Liver (tissue), 9 donors: Measurements from ENCODE around the gene PRR15L. TPM values are rescaled to one million over a fixed set of nuclear protein-coding genes. Genes with fewer than 3 reads are reported as not detected.

Experiments
- DNase-seq: peaks from one replicate; pipeline ENCODE4 v3.0.0-alpha.2; 2017; ENCODE audit warnings: low spot score
- H3K27ac ChIP-seq, 2 donors: one replicate each; pipeline ENCODE4 v1.7.0; 2013; ENCODE audit warnings: inconsistent platforms in 2 of 2, low read length in 2 of 2, control low read depth in 1 of 2, low read depth in 1 of 2, mild to moderate bottlenecking in 1 of 2
- H3K27me3 ChIP-seq, 4 donors: one replicate each; pipeline versions ENCODE4 v1.6.1 to v1.7.0; 2013; ENCODE audit warnings: low read length in 3 of 4, inconsistent platforms in 1 of 4, mild to moderate bottlenecking in 1 of 4, moderate library complexity in 1 of 4; ENCODE audit not compliant: control insufficient read depth in 4 of 4, insufficient read depth in 4 of 4
- H3K36me3 ChIP-seq, 4 donors: one replicate each; pipeline versions ENCODE4 v1.6.1 to v1.7.0; 2013; ENCODE audit warnings: low read length in 3 of 4, mild to moderate bottlenecking in 3 of 4, low read depth in 1 of 4, moderate library complexity in 1 of 4; ENCODE audit not compliant: control insufficient read depth in 4 of 4, insufficient read depth in 3 of 4
- H3K4me1 ChIP-seq, 4 donors: one replicate each; pipeline versions ENCODE4 v1.6.1 to v1.7.0; 2013; ENCODE audit warnings: low read length in 3 of 4, mild to moderate bottlenecking in 3 of 4, moderate library complexity in 1 of 4; ENCODE audit not compliant: control insufficient read depth in 4 of 4, insufficient read depth in 4 of 4
- H3K4me3 ChIP-seq, 3 donors: one replicate each; pipeline versions ENCODE4 v1.6.1 to v1.7.0; 2013; ENCODE audit warnings: low read length in 3 of 3, control low read depth in 1 of 3, low read depth in 1 of 3, mild to moderate bottlenecking in 1 of 3
- H3K9ac ChIP-seq, 2 donors: one replicate each; pipeline ENCODE4 v1.7.0; 2013; ENCODE audit warnings: low read length in 2 of 2, mild to moderate bottlenecking in 2 of 2, moderate library complexity in 2 of 2, control low read depth in 1 of 2, low read depth in 1 of 2
- H3K9me3 ChIP-seq, 4 donors: one replicate each; pipeline versions ENCODE4 v1.6.1 to v1.7.0; 2013; ENCODE audit warnings: low read length in 3 of 4; ENCODE audit not compliant: control insufficient read depth in 4 of 4
- ATF3 ChIP-seq: IDR thresholded peaks from 2 replicates; pipeline ENCODE4 v1.6.1; 2016; ENCODE audit warnings: antibody characterized with exemption
- CTCF ChIP-seq: fragments of 150-350 bp; IDR thresholded peaks from 2 replicates; pipeline ENCODE4 v1.5.1; 2017; ENCODE audit warnings: improper control_type of control experiment, low read depth, low read length; ENCODE audit not compliant: missing input control
- EGR1 ChIP-seq, 2 donors: IDR thresholded peaks; 2 replicates each; pipeline ENCODE4 v1.6.1; 2016 to 2018; ENCODE audit warnings: antibody characterized with exemption in 2 of 2, low read depth in 2 of 2
- FOXA1 ChIP-seq: IDR thresholded peaks from 2 replicates; pipeline ENCODE4 v1.6.1; 2016; ENCODE audit warnings: antibody characterized with exemption
- FOXA2 ChIP-seq: IDR thresholded peaks from 2 replicates; pipeline ENCODE4 v1.6.1; 2016; ENCODE audit warnings: antibody characterized with exemption
- GABPA ChIP-seq, 2 donors: IDR thresholded peaks in 1 of 2; conservative IDR thresholded peaks in 1 of 2; 2 replicates each; pipeline ENCODE4 v1.6.1; 2016; ENCODE audit warnings: antibody characterized with exemption in 2 of 2, mild to moderate bottlenecking in 1 of 2, moderate library complexity in 1 of 2
- HNF4A ChIP-seq, 2 donors: conservative IDR thresholded peaks; 2 replicates each; pipeline ENCODE4 v1.6.1; 2016; ENCODE audit warnings: antibody characterized with exemption in 2 of 2, mild to moderate bottlenecking in 2 of 2
- HNF4G ChIP-seq: IDR thresholded peaks from 2 replicates; pipeline ENCODE4 v1.6.1; 2016; ENCODE audit warnings: antibody characterized with exemption
- JUND ChIP-seq, 2 donors: IDR thresholded peaks; 2 replicates each; pipeline ENCODE4 v1.6.1; 2016; ENCODE audit warnings: antibody characterized with exemption in 2 of 2
- MAX ChIP-seq: IDR thresholded peaks from 2 replicates; pipeline ENCODE4 v1.6.1; 2016; ENCODE audit warnings: antibody characterized with exemption
- NR2F2 ChIP-seq: IDR thresholded peaks from 2 replicates; pipeline ENCODE4 v1.6.1; 2016; ENCODE audit warnings: antibody characterized with exemption
- RAD21 ChIP-seq, 2 donors: IDR thresholded peaks; 2 replicates each; pipeline ENCODE4 v1.6.1; 2016; ENCODE audit warnings: antibody characterized with exemption in 2 of 2, mild to moderate bottlenecking in 2 of 2
- REST ChIP-seq: IDR thresholded peaks from 2 replicates; pipeline ENCODE4 v1.6.1; 2016; ENCODE audit warnings: antibody characterized with exemption, mild to moderate bottlenecking
- RXRA ChIP-seq, 2 donors: IDR thresholded peaks; 2 replicates each; pipeline ENCODE4 v1.6.1; 2017 to 2018; ENCODE audit warnings: antibody characterized with exemption in 2 of 2, mild to moderate bottlenecking in 1 of 2
- SP1 ChIP-seq: IDR thresholded peaks from 2 replicates; pipeline ENCODE4 v1.6.1; 2018; ENCODE audit warnings: antibody characterized with exemption, mild to moderate bottlenecking
- YY1 ChIP-seq: IDR thresholded peaks from 2 replicates; pipeline ENCODE4 v1.6.1; 2016; ENCODE audit warnings: antibody characterized with exemption, mild to moderate bottlenecking
- ZBTB33 ChIP-seq: IDR thresholded peaks from 2 replicates; pipeline ENCODE4 v1.6.1; 2016; ENCODE audit warnings: antibody characterized with exemption
- WGBS: extraction: QIAGEN DNeasy Blood & Tissue Kit; methylation state at CpG from one replicate; pipeline ENCODE4 v1.1.7; 2013; 5-methylcytosine and 5-hydroxymethylcytosine counted together
- polyA plus RNA-seq, 2 donors: library from polyadenylated mRNA; stranded (reverse) in 1 of 2; unstranded in 1 of 2; fragments of 200-250 nt in 1 of 2; fragments of >200 nt in 1 of 2; fragmentation: Nextera tagmentation in 1 of 2; extraction: Ambion mirVana in 1 of 2; gene quantifications; one replicate each; pipeline versions ENCODE4 v1.2.1 to v1.2.3, GENCODE V29; 2013 to 2015
- total RNA-seq, 2 donors: library from RNA; depleted of rRNA; stranded (reverse); fragments of >200 nt; gene quantifications; one replicate each; pipeline ENCODE4 v1.2.3, GENCODE V29; 2014
- donor health status: healthy.
- donor health status: healthy.
- donor health status: healthy.
- donor health status: healthy.
- donor health status: healthy.

Gene PRR15L
- total and polyA plus RNA-seq, 4 donors, result 0.83 to 11.0 (median 1.9) TPM

GRCh38 chr17:47934856-47935255, 22.8 kb downstream of the PRR15L start:
- Histone ChIP-seq H3K4me3 (no peak overlapping the region), H3K9ac (no peak overlapping the region), H3K27ac (no peak overlapping the region), H3K36me3 (peaks cover 0 to 6% (median 2%) of the 10 kb centered on the region in 4 donors), H3K4me1 (no peaks in the 10 kb centered on the region), H3K27me3 (no peaks in the 10 kb centered on the region), H3K9me3 (no peaks in the 10 kb centered on the region)
- 95% methylated on average over 1 of the region's 1 CpG for WGBS
- no peak for TF ChIP-seq MAX
- no peak for TF ChIP-seq REST
- no peak for TF ChIP-seq FOXA2
- TF ChIP-seq RXRA (IDR thresholded peaks at IDR 0.05), result no peak
- TF ChIP-seq SP1, result no peak
- no peak for TF ChIP-seq ATF3
- no peak for TF ChIP-seq YY1
- TF ChIP-seq CTCF, result no peak
- DNase-seq, result no peak

GRCh38 chr17:47931848-47932247, 25.8 kb downstream of the PRR15L start:
- H3K27ac ChIP-seq, result no peak overlapping the region
- no peak overlapping the region for H3K4me3 ChIP-seq
- WGBS, result 74% methylated on average over 4 of the region's 4 CpGs
- no peaks in the 10 kb centered on the region for H3K9me3 ChIP-seq
- no peak overlapping the region for H3K9ac ChIP-seq
- peaks cover 0 to 14% (median 7%) of the 10 kb centered on the region in 4 donors for H3K36me3 ChIP-seq
- H3K4me1 ChIP-seq, result no peaks in the 10 kb centered on the region
- TF ChIP-seq ZBTB33 (no peak), REST (no peak), CTCF (no peak), JUND (IDR thresholded peaks at IDR 0.05) (no peak), EGR1 (IDR thresholded peaks at IDR 0.05; ENCODE audit: low read depth in 2 of 2) (no peak), GABPA (IDR thresholded peaks at IDR 0.05 in 1 of 2, conservative IDR thresholded peaks at IDR 0.05 in 1 of 2) (no peak), MAX (no peak), HNF4G (no peak), FOXA1 (no peak), ATF3 (no peak), YY1 (no peak), SP1 (no peak), RXRA (IDR thresholded peaks at IDR 0.05) (no peak), RAD21 (IDR thresholded peaks at IDR 0.05) (no peak), NR2F2 (no peak), HNF4A (conservative IDR thresholded peaks at IDR 0.05) (no peak)
- DNase-seq, result no peak
- no peaks in the 10 kb centered on the region for H3K27me3 ChIP-seq
